Sigmoid colon (tissue), 7 donors: ENCODE measurements around the gene KIDINS220. TPM values are rescaled to one million over a fixed set of nuclear protein-coding genes. Genes with fewer than 3 reads are reported as not detected.

Source experiments
- DNase-seq: peaks from one replicate; pipeline ENCODE4 v3.0.0-alpha.2; 2019
- H3K27ac ChIP-seq, 4 donors: fragments of 200-600 bp; sonication (generic); one replicate each; pipeline ENCODE4 v1.5.1; 2016 to 2019; ENCODE audit warnings: mild to moderate bottlenecking in 1 of 4
- H3K27me3 ChIP-seq, 3 donors: fragments of 200-600 bp; sonication (generic); one replicate each; pipeline ENCODE4 v1.5.1; 2019; ENCODE audit warnings: mild to moderate bottlenecking in 1 of 3
- H3K36me3 ChIP-seq, 4 donors: fragments of 200-600 bp; sonication (generic); one replicate each; pipeline ENCODE4 v1.5.1; 2016 to 2019
- H3K4me1 ChIP-seq, 4 donors: fragments of 200-600 bp; sonication (generic); one replicate each; pipeline ENCODE4 v1.5.1; 2017 to 2019
- H3K4me3 ChIP-seq, 4 donors: fragments of 200-600 bp; sonication (generic); one replicate each; pipeline ENCODE4 v1.5.1; 2017 to 2019; ENCODE audit warnings: mild to moderate bottlenecking in 2 of 4, moderate library complexity in 1 of 4
- H3K9me3 ChIP-seq, 4 donors: fragments of 200-600 bp in 3 of 4; sonication (generic) in 3 of 4; one replicate each; pipeline versions ENCODE4 v1.5.1 to v1.6.1; 2013 to 2019
- CTCF ChIP-seq, 4 experiments: fragments of 450-650 bp in 3 of 4; fragments of 200-600 bp in 1 of 4; IDR thresholded peaks; one replicate each; pipeline ENCODE4 v1.5.1; 2016 to 2019; ENCODE audit warnings: antibody characterized with exemption in 4 of 4, mild to moderate bottlenecking in 3 of 4, moderate library complexity in 2 of 4
- EP300 ChIP-seq, 4 donors: sonication (generic); formaldehyde crosslinking; IDR thresholded peaks; one replicate each; pipeline ENCODE4 v1.6.1; 2017; ENCODE audit warnings: antibody characterized with exemption in 4 of 4
- POLR2A ChIP-seq, 2 donors: fragments of 450-650 bp; IDR thresholded peaks; one replicate each; pipeline ENCODE4 v1.6.1; 2016; ENCODE audit warnings: antibody characterized with exemption in 2 of 2, mild to moderate bottlenecking in 2 of 2, moderate library complexity in 2 of 2
- POLR2AphosphoS5 ChIP-seq, 4 donors: sonication (generic); formaldehyde crosslinking; IDR thresholded peaks; one replicate each; pipeline ENCODE4 v1.6.1; 2017; ENCODE audit warnings: antibody characterized with exemption in 4 of 4
- WGBS, 2 donors: extraction: QIAGEN DNeasy Blood & Tissue Kit; methylation state at CpG; one replicate each; pipeline ENCODE4 v1.1.7; 2013; 5-methylcytosine and 5-hydroxymethylcytosine counted together
- intact Hi-C: fragments of 100-400 bp; cut with DNase I; formaldehyde crosslinking; loops from one replicate; pipeline ENCODE4 v1.15.1; 2023
- polyA plus RNA-seq, 3 donors: library from polyadenylated mRNA; stranded (reverse); fragments of 200-250 nt; gene quantifications; one replicate each; pipeline ENCODE4 v1.2.3, GENCODE V29; 2013
- total RNA-seq, 4 donors: library from RNA; depleted of rRNA; stranded (reverse); fragments of >200 nt; gene quantifications; one replicate each; pipeline ENCODE4 v1.1.0, GENCODE V29; 2016
- donor health status: healthy with polysubstance abuse.
- donor health status: Bipolar disorder and iron deficiency.
- donor health status: healthy.

The KIDINS220 gene
- total and polyA plus RNA-seq, 7 donors = 3.0 to 111 (median 85.7) TPM

- intact Hi-C loops = no loop called here
- Histone ChIP-seq H3K9me3 (no peaks in the 10 kb centered on the region), H3K36me3 (peaks cover 14 to 85% (median 33%) of the 10 kb centered on the region in 4 donors)
Measured at GRCh38 chr2:8797682-8798081, 39.7 kb downstream of the KIDINS220 start.

GRCh38 chr2:8796878-8797550, 40.4 kb downstream of the KIDINS220 start:
- H3K36me3 ChIP-seq = peaks cover 14 to 85% (median 30%) of the 10 kb centered on the region in 4 donors
- no peaks in the 10 kb centered on the region for H3K9me3 ChIP-seq
- H3K4me1 ChIP-seq = peaks cover 0 to 5% (median 0%) of the 10 kb centered on the region in 4 donors
- 72 to 87% methylated on average over 6 of the region's 6 CpGs for WGBS, 2 donors
- H3K4me3 ChIP-seq = no peak overlapping the region
- H3K27me3 ChIP-seq = no peaks in the 10 kb centered on the region
- DNase-seq = no peak
- no peak overlapping the region for H3K27ac ChIP-seq
- intact Hi-C loops = no loop called here
- TF ChIP-seq POLR2AphosphoS5 (IDR thresholded peaks at IDR 0.05) (no peak), POLR2A (IDR thresholded peaks at IDR 0.05) (no peak), EP300 (IDR thresholded peaks at IDR 0.05) (no peak), CTCF (IDR thresholded peaks at IDR 0.05) (no peak)

More at GRCh38 chr2:8797682-8798081, 39.7 kb downstream of the KIDINS220 start:
- no peaks in the 10 kb centered on the region for H3K27me3 ChIP-seq
- TF ChIP-seq POLR2AphosphoS5 (IDR thresholded peaks at IDR 0.05) = no peak
- TF ChIP-seq EP300 (IDR thresholded peaks at IDR 0.05) = no peak
- no peak for TF ChIP-seq CTCF (IDR thresholded peaks at IDR 0.05)
- no peak overlapping the region for H3K4me3 ChIP-seq
- no peak overlapping the region for H3K27ac ChIP-seq
- H3K4me1 ChIP-seq = peaks cover 0 to 5% (median 0%) of the 10 kb centered on the region in 4 donors
- WGBS, 2 donors = 97 to 99% methylated on average over 2 of the region's 2 CpGs
- no peak for DNase-seq

GRCh38 chr2:8796315-8796848, 41.0 kb downstream of the KIDINS220 start:
- Histone ChIP-seq H3K27ac (no peak overlapping the region), H3K27me3 (no peaks in the 10 kb centered on the region), H3K4me1 (peaks cover 0 to 5% (median 0%) of the 10 kb centered on the region in 4 donors), H3K9me3 (no peaks in the 10 kb centered on the region), H3K36me3 (peaks cover 14 to 83% (median 28%) of the 10 kb centered on the region in 4 donors), H3K4me3 (no peak overlapping the region)
- WGBS, 2 donors = 91% methylated on average over 9 of the region's 9 CpGs
- intact Hi-C loops = no loop called here
- TF ChIP-seq POLR2AphosphoS5 (IDR thresholded peaks at IDR 0.05) = no peak
- TF ChIP-seq POLR2A (IDR thresholded peaks at IDR 0.05) = no peak
- TF ChIP-seq CTCF (IDR thresholded peaks at IDR 0.05) = no peak
- no peak for TF ChIP-seq EP300 (IDR thresholded peaks at IDR 0.05)
- DNase-seq = no peak

- no peak for DNase-seq
Measured at GRCh38 chr2:8794923-8795825, 42.2 kb downstream of the KIDINS220 start.

More at GRCh38 chr2:8794923-8795825, 42.2 kb downstream of the KIDINS220 start:
- intact Hi-C loops = no loop called here
- TF ChIP-seq POLR2AphosphoS5 (IDR thresholded peaks at IDR 0.05) (no peak), CTCF (IDR thresholded peaks at IDR 0.05) (no peak), POLR2A (IDR thresholded peaks at IDR 0.05) (no peak), EP300 (IDR thresholded peaks at IDR 0.05) (no peak)
- WGBS, 2 donors = 93 to 96% methylated on average over 8 of the region's 8 CpGs
- peaks cover 0 to 5% (median 0%) of the 10 kb centered on the region in 4 donors for H3K4me1 ChIP-seq
- no peaks in the 10 kb centered on the region for H3K27me3 ChIP-seq
- H3K4me3 ChIP-seq = no peak overlapping the region
- no peaks in the 10 kb centered on the region for H3K9me3 ChIP-seq
- H3K27ac ChIP-seq = no peak overlapping the region
- peaks cover 14 to 83% (median 33%) of the 10 kb centered on the region in 4 donors for H3K36me3 ChIP-seq
